Measurements from ENCODE around the gene EMC10. TPM values are rescaled to one million over a fixed set of nuclear protein-coding genes. Genes with fewer than 3 reads are reported as not detected.
"Not testable (repeated sequence)": the region's sequence is repeated elsewhere in the genome, so short reads cannot be mapped to it uniquely, and the experiment has no call there.

Gene EMC10
- polyA plus RNA-seq, 3 donors = 128 to 186 (median 173) TPM

DNA sequence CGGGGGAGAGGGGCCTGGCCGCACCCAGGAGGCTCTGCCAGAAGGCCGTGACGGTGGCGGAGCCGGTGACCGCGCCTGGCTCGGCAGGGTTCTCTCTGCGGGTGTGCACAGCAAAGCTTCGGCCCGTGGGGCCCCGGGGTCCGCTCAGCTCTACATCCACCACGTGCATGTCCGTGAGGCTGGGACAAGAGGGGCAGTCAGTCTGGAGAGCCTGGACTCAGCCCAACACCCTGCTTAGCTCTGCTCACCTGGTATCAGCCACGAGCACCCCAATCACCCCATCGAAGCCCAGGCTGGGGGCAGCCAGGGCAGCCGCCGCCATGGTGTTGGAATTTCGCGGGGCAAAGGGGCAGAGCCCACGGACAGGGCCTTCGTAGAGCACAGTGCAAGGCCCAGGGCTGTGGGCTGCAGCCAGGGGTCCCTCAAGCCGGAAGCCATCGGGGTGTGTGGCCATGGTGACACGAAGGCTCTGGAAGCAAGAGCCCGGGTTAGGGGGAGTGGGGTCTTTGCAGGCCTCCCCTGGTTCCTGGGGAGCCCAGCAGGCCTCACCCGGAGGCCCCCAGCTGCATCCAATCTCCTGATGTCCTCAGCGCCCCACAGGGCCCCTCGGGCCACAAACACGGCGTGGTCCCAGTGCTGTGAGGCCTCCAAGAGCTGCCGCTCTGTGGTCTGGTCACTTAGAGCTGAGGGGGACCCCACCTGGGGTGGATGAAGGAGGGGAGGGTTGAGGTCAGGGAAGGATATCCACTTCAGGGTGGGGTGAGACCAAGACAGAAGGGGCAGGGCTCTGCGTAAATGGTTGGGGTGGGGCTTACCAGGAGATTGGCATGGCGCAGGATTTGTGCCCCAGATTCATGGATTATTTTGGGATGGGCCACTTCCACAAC lies 36.0 kb downstream of the EMC10 start:
- DNase-seq = no peak

- DNase-seq = no peak
Measured at GRCh38 chr19:50512999-50513745, 36.9 kb downstream of the EMC10 start.

- DNase-seq = no peak
Measured at GRCh38 chr19:50513746-50514345, 37.5 kb downstream of the EMC10 start, which contains the start of gene ASPDH. Gene ASPDH, minus strand, starts transcription at chr19:50513913. Its CDS starts 90 bp downstream, at chr19:50513823.

DNA sequence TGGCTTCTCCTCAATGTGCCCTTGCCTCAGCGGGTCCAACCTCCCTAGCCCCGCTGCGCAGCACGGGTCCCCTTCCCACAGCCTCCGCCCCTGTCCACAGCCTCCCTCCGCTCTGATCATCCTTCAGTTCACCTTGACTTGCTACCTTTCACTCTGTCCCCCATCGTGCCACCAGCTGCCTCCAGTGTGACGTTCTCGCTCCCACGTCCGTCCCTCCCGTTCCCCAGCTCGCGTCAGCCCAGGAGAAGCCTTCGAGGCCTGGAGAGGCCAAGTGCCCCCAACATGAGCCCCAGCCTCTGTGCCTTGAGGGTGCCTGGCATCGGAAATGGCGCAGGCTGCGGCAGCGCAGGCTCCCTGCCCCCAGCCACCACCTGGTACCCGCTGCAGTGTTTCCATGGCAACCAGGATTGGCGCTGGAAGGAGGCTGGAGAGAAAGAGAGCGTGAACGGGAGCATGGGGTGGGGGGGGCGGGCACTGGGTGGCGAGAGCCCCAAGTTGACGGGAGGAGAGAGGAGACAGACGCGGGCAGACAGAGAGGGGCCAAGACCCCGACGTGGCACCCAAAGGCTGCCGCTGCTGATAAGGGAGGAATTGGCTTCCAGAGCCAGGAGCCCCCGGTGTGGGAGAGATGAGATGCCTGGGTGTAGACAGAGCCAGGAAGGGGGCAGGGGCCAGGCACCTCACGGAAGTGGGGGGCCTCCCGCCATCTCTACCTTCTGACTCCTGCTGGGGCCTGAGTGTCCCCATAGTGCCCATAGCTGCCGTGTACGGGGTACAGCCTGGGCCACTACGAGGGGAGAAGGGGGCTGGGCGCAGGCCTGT lies 38.2 kb downstream of the EMC10 start:
- no peak for DNase-seq

DNA sequence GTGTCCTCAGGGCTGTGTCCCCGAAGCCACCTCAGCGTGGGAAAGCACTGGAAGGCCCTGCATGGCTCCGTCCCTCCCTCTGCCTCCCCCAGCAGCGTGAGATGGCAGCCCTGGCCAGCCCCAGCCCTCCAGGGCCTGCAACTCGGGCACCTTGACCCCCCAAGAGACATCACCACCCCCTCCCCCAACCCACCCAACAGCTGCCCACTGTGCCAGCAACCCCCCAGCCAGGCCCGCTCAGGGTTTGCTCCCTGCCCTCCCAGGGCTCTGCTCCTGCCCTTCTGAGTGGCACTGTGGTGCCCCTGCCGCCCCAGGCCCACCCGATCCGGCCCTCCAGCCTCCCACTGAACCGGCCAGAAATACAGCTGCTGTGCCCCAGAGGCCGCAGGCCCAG lies 38.9 kb downstream of the EMC10 start:
- no peak for DNase-seq

GRCh38 chr19:50516456-50516855 lies 40.1 kb downstream of the EMC10 start:
- no peak for DNase-seq

DNA sequence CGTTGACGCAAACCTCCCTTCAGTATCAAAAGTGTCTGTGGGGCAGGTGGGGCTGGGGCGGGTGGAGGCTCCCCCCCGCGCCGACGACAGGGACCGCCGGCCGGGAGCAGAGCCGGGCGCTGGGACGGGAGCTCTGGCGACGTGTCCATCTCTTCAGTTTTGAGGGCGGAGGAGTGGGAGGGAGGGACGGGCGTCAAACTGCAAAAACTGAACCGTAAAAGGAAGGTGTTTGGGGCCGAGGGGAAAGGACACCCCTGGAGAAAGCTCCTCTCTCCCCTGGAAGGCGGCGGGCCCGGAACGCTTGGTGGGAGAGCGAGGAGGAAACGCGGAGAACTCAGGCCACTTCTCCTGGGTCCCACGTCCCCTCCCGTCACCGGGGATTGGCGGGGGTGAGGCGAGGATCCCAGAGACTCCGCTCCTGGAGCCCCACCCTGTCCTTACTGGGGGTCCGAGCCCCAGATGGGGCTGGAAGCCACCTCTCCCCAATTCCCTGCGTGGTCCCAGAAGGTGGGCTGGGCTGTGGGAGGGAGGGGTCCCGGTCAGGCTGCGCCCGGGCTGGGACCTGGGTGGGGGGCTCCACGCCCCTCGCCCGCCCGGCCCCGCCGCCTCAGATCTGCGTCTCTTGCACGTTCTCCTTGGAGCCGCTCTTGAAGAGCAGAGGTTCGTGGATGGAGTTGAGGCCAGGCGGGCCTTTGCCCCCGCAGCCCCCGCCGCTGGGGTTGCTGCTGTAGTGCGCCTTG lies 40.8 kb downstream of the EMC10 start:
- DNase-seq = no peak

- no peak for DNase-seq
Measured at GRCh38 chr19:50517704-50518075, 41.4 kb downstream of the EMC10 start.

GRCh38 chr19:50518091-50519005 lies 42.0 kb downstream of the EMC10 start:
- no peak for DNase-seq

- no peak for DNase-seq
Measured at GRCh38 chr19:50519006-50519575, 42.8 kb downstream of the EMC10 start.

- DNase-seq = no peak
Measured at GRCh38 chr19:50520822-50521465, 44.6 kb downstream of the EMC10 start.

- no peak for DNase-seq
Measured at GRCh38 chr19:50522881-50523280, 46.6 kb downstream of the EMC10 start.

DNA sequence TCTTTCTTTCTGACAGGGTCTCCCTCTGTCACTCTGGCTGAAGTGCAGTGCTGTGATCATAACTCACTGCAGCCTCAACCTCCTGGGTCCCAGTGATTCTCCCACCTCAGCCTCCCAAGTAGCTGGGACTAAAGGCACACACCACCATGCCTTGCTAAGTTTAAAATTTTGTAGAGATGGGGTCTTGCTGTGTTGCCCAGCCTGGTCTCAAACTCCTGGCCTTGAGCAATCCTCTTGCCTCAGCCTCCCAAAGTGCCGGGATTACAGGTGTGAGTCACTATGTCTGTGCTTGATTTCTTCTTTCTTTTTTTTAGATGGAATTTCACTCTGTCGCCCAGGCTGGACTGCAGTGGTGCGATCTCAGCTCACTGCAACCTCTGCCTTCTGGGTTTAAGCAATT lies 51.7 kb downstream of the EMC10 start:
- not testable (repeated sequence) for DNase-seq

DNA sequence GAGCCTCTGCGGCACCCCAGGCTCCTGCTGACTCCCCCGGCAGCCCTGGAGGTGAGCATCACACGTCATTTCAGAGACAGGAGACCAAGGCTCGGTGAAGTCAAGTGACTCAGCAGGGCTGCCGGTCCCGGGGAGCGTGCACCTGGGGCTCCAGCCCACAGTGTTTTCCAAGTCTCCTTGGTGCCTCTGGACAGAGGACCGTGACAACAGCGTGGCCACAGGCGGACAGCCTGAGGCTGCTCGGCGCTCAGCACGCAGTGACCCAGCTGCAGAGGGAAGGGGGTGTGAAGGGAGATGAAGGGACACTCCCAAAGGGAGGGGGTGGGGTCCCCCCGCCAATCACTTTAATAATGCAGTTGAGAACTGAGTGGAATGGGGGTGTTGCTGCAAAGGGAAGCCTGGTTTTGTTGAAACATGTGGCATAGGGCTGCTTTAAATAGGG lies 54.9 kb downstream of the EMC10 start:
- DNase-seq = no peak

DNA sequence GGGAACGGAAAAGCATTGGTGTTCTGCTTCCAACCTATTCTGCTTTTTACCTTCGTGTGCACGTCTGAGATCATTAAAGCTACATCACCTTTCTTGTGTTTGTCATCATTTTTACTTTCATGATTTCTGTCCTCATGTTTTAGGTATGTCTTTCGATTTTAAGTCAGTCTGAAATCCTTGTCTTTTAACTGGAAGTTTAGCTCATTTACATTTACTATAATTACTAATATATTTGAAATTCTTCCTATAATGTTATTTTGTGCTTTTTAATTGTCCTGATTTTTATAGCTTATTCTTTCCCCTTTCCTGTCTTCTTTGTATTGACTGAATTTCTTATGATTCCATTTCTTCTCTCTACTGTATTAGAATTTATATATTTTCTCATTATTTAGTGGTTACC lies 56.6 kb downstream of the EMC10 start:
- DNase-seq = no peak

GRCh38 chr19:50534478-50534877 lies 58.2 kb downstream of the EMC10 start:
- DNase-seq = no peak

DNA sequence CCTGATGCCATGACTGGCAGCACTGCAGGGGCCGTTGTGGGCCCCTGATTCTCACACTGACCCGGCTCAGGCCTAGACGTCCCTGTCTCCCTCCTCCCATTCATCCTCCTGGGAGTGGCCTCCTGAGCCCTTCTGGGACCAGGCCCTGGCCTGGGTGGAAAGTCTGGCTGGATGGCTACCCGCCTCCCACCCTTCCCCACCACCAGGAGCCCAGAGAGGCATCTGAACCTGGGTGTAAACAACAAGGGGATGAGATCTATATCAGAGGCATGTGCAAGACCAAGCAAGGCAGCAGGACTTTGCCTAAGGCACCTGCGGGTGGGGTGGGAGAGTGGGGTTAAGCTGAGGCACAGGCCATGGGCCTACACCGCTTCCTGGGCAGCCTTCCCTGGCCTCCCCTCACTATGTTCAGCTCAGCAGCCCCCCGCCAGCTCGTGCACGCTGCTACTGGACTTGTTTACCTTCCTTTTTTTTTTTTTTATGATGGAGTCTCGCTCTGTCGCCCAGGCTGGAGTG lies 59.4 kb downstream of the EMC10 start:
- DNase-seq = no peak

- DNase-seq = no peak
Measured at GRCh38 chr19:50536662-50537305, 60.5 kb downstream of the EMC10 start.
